Neural crest cell (in vitro differentiated cells): ENCODE data around the gene VGLL1. TPM values are rescaled to one million over a fixed set of nuclear protein-coding genes. Genes with fewer than 3 reads are reported as not detected.

Experiments used
- DNase-seq: peaks from one replicate; pipeline ENCODE4 v3.0.0; 2021; ENCODE audit warnings: low read depth, mixed read lengths, low spot score
- H3K27ac Mint-ChIP-seq: one replicate; pipeline ENCODE4 v1.8.0; 2021; ENCODE audit warnings: mild to moderate bottlenecking, mixed read lengths; ENCODE audit not compliant: unreplicated experiment
- H3K27me3 Mint-ChIP-seq: 2 replicates; pipeline ENCODE4 v1.8.0; 2021; ENCODE audit warnings: low read depth, mild to moderate bottlenecking, mixed read lengths
- H3K36me3 Mint-ChIP-seq: 2 replicates; pipeline ENCODE4 v1.8.0; 2021; ENCODE audit warnings: low read depth, mild to moderate bottlenecking, mixed read lengths
- H3K4me1 Mint-ChIP-seq: 2 replicates; pipeline ENCODE4 v1.8.0; 2021; ENCODE audit warnings: mixed read lengths
- H3K4me3 Mint-ChIP-seq: one replicate; pipeline ENCODE4 v1.8.0; 2021; ENCODE audit warnings: mild to moderate bottlenecking, mixed read lengths
- H3K9me3 Mint-ChIP-seq: 2 replicates; pipeline ENCODE4 v1.8.0; 2021; ENCODE audit warnings: mixed read lengths
- total RNA-seq: library from RNA; stranded (reverse); gene quantifications from 2 replicates; pipeline ENCODE4 v1.2.1, GENCODE V29; 2021
- TF ChIP-seq, protein P1 (sequence below): fragments of 200-600 bp; sonication (generic); conservative IDR thresholded peaks from 2 replicates; pipeline ENCODE4 v1.5.0; 2021; ENCODE audit warnings: antibody characterized with exemption, mild to moderate bottlenecking

Gene VGLL1
- total RNA-seq, 1 donor from 2014 or later: not detected

GRCh38 chrX:136495043-136495442, 37.0 kb upstream of the VGLL1 start:
- Mint-ChIP-seq H3K4me1 (peaks cover 14% of the 10 kb centered on the region), H3K27ac (no peak overlapping the region), H3K9me3 (no peaks in the 10 kb centered on the region), H3K27me3 (peaks cover 30% of the 10 kb centered on the region), H3K4me3 (peak overlapping the region; percentile 69), H3K36me3 (no peaks in the 10 kb centered on the region)
- no peak for DNase-seq
- TF ChIP-seq, protein P1, sequence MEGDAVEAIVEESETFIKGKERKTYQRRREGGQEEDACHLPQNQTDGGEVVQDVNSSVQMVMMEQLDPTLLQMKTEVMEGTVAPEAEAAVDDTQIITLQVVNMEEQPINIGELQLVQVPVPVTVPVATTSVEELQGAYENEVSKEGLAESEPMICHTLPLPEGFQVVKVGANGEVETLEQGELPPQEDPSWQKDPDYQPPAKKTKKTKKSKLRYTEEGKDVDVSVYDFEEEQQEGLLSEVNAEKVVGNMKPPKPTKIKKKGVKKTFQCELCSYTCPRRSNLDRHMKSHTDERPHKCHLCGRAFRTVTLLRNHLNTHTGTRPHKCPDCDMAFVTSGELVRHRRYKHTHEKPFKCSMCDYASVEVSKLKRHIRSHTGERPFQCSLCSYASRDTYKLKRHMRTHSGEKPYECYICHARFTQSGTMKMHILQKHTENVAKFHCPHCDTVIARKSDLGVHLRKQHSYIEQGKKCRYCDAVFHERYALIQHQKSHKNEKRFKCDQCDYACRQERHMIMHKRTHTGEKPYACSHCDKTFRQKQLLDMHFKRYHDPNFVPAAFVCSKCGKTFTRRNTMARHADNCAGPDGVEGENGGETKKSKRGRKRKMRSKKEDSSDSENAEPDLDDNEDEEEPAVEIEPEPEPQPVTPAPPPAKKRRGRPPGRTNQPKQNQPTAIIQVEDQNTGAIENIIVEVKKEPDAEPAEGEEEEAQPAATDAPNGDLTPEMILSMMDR: no peak

DNA sequence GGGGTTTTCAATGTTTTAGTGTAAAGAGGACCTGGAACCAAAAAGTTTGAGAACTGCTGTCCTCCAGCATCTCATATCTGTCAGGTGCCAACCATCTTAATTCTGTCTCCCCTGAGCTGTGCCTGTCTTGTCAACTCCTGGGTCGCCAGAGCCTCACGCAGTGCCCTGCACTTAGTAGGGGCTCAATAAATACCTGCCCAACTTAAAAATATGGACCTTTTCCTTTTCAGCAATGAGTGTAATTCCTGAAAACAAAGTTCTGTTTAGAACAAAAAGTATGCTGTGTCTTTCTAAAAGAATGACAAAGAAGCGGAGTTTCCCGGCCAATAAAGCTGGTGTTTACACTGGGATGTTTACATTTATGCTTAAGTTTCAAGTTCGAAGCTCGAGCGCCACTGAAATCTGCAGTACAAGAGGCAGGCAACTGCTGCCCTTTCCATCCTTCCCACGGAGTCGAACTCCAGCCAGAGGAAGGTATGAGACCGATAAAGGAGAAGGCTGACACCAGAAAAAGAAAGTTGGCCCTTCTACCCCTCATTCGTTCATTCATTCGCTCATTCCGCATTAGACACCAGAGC, 35.7 kb upstream of the VGLL1 start:
- Mint-ChIP-seq H3K27me3 (peaks cover 17% of the 10 kb centered on the region), H3K27ac (peak overlapping the region; percentile 91), H3K36me3 (no peaks in the 10 kb centered on the region), H3K4me3 (peak overlapping the region; percentile 94), H3K4me1 (peaks cover 14% of the 10 kb centered on the region), H3K9me3 (no peaks in the 10 kb centered on the region)
- no peak for DNase-seq
- TF ChIP-seq, protein P1: no peak

DNA sequence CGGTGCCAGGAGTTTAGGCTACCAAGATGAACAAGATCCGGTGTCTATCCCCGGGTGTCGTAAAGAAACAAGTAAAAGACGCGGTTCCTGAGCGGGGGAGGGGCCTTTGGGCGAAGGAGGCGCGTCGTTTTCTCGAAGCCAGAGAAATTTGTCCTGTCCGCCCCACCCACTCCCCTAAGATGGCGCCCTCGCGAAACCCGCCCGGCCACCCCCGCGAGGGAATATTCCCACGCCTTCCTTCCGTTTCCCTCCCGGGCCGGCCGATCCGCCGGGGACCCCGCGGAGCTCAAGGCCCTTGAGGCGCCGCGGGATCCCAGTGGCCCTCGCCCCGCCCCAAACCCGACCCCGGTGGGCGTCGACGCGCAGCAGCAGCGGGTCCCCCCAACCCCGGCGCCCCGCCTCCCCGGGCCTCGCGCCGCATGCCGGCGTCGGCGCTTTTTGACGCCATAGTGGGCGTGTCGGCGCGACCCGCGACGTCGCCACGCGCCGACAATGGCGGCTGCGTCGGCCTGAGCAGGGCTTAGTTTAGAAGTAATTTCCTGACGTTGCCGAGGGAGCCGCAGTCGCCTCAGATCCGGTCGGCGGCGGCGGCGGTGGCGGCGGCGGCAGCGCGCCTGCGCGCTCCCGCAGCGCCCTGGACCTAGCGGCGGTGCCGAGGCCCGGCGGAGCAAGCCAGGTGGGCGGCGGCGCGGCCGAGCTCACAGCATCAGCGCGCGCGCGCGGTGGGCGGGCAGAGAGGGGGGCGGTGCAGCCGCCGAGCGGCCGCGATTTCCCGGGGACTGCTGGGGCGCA, 35.1 kb upstream of the VGLL1 start:
- Mint-ChIP-seq H3K36me3 (no peaks in the 10 kb centered on the region), H3K9me3 (no peaks in the 10 kb centered on the region), H3K27ac (peak overlapping the region; percentile 91), H3K4me3 (peak overlapping the region; percentile 94), H3K27me3 (peaks cover 12% of the 10 kb centered on the region), H3K4me1 (peaks cover 14% of the 10 kb centered on the region)
- peak; percentile 64 for DNase-seq
- TF ChIP-seq, protein P1: no peak

- TF ChIP-seq, protein P1: no peak
- peak within 1 kb of the TSS; percentile 96 for H3K27ac Mint-ChIP-seq
- H3K9me3 Mint-ChIP-seq: no peaks in the 10 kb centered on the region
- H3K27me3 Mint-ChIP-seq: peaks cover 5% of the 10 kb centered on the region
- no peaks in the 10 kb centered on the region for H3K36me3 Mint-ChIP-seq
- peaks cover 14% of the 10 kb centered on the region for H3K4me1 Mint-ChIP-seq
- DNase-seq: no peak
- H3K4me3 Mint-ChIP-seq: peak within 1 kb of the TSS; percentile 95
Observed at GRCh38 chrX:136497556-136498052, 34.4 kb upstream of the VGLL1 start, which contains the start of gene HTATSF1. Gene HTATSF1 (plus strand): TSS chrX:136497592. CDS start chrX:136497685, 93 bp downstream.

- Mint-ChIP-seq H3K4me3 (no peak overlapping the region), H3K27ac (no peak overlapping the region), H3K27me3 (no peaks in the 10 kb centered on the region), H3K36me3 (peaks cover 4% of the 10 kb centered on the region), H3K9me3 (peaks cover 6% of the 10 kb centered on the region), H3K4me1 (no peaks in the 10 kb centered on the region)
- DNase-seq: no peak
- TF ChIP-seq, protein P1: no peak
Observed at GRCh38 chrX:136519069-136519468, 12.9 kb upstream of the VGLL1 start.
